Testis (tissue), 3 donors: ENCODE results near the gene FBXO4. TPM values are rescaled to one million over a fixed set of nuclear protein-coding genes. Genes with fewer than 3 reads are reported as not detected.
"Not testable (repeated sequence)": the region's sequence is repeated elsewhere in the genome, so short reads cannot be mapped to it uniquely, and the experiment has no call there.

Experiments
- DNase-seq: peaks from one replicate; pipeline ENCODE4 v3.0.0-alpha.2; 2019
- H3K27ac ChIP-seq, 2 donors: fragments of 200-600 bp; sonication (generic); one replicate each; pipeline ENCODE4 v1.5.1; 2019
- H3K27me3 ChIP-seq: fragments of 200-600 bp; sonication (generic); one replicate; pipeline ENCODE4 v1.5.1; 2019
- H3K36me3 ChIP-seq: fragments of 200-600 bp; sonication (generic); one replicate; pipeline ENCODE4 v1.5.1; 2017; ENCODE audit warnings: low read depth; ENCODE audit errors: missing control alignments
- H3K4me1 ChIP-seq: fragments of 200-600 bp; sonication (generic); one replicate; pipeline ENCODE4 v1.5.1; 2019
- H3K4me3 ChIP-seq, 2 donors: fragments of 200-600 bp; sonication (generic); one replicate each; pipeline ENCODE4 v1.5.1; 2017 to 2019
- H3K9me3 ChIP-seq: fragments of 200-600 bp; sonication (generic); one replicate; pipeline ENCODE4 v1.5.1; 2017
- CTCF ChIP-seq, 3 experiments: fragments of 450-650 bp in 2 of 3; fragments of 200-600 bp in 1 of 3; sonication (generic) in 1 of 3; IDR thresholded peaks; one replicate each; pipeline ENCODE4 v1.5.1; 2016 to 2019; ENCODE audit warnings: antibody characterized with exemption in 3 of 3, mild to moderate bottlenecking in 2 of 3, moderate library complexity in 1 of 3
- POLR2A ChIP-seq: fragments of 450-650 bp; IDR thresholded peaks from one replicate; pipeline ENCODE4 v1.6.1; 2017; ENCODE audit warnings: antibody characterized with exemption, mild to moderate bottlenecking, moderate library complexity
- WGBS, 2 donors: methylation state at CpG; one replicate each; pipeline ENCODE4 v1.1.5; 2018; 5-methylcytosine and 5-hydroxymethylcytosine counted together
- intact Hi-C: fragments of 100-400 bp; cut with DNase I; formaldehyde crosslinking; loops from one replicate; pipeline ENCODE4 v1.15.1; 2023; ENCODE audit warnings: low total_unique reads
- polyA plus RNA-seq: library from polyadenylated mRNA; stranded (reverse); fragments of 350-450 nt; fragmentation: Illumina TruSeq; extraction: RNeasy Lipid Tissue Mini Kit (QIAGEN cat#74804); gene quantifications from one replicate; pipeline ENCODE4 v1.2.3, GENCODE V29; 2014; ENCODE audit warnings: low read depth, low replicate concordance; ENCODE audit not compliant: insufficient read depth
- small RNA-seq, 2 donors: library from RNA; depleted of rRNA; stranded (forward); fragments of <200 nt; gene quantifications; one replicate each; pipeline ENCODE3, GENCODE V24; 2016
- total RNA-seq, 2 donors: library from RNA; depleted of rRNA; stranded (reverse); fragments of >200 nt; gene quantifications; one replicate each; pipeline ENCODE4 v1.2.3, GENCODE V29; 2016

The FBXO4 gene
- total and polyA plus RNA-seq, 3 donors from 2014 or later: 15.1 to 27.1 (median 15.5) TPM

- H3K27ac ChIP-seq: no peak overlapping the region
- DNase-seq: no peak
- intact Hi-C loops: no loop called here
- H3K27me3 ChIP-seq: no peaks in the 10 kb centered on the region
- TF ChIP-seq CTCF (IDR thresholded peaks at IDR 0.05) (no peak), POLR2A (no peak)
- H3K36me3 ChIP-seq: no peaks in the 10 kb centered on the region
- H3K9me3 ChIP-seq: no peaks in the 10 kb centered on the region
- H3K4me1 ChIP-seq: no peaks in the 10 kb centered on the region
- H3K4me3 ChIP-seq: no peak overlapping the region
Observed at GRCh38 chr5:41980870-41981269, 55.8 kb downstream of the FBXO4 start.

- H3K4me1 ChIP-seq, H3K9me3 ChIP-seq, H3K27me3 ChIP-seq, intact Hi-C loops, DNase-seq, H3K27ac ChIP-seq, H3K4me3 ChIP-seq, H3K36me3 ChIP-seq: not testable (repeated sequence)
- WGBS, 2 donors: 90 to 96% methylated on average over 2 of the region's 2 CpGs
Observed at GRCh38 chr5:41982858-41983257, 57.8 kb downstream of the FBXO4 start.

GRCh38 chr5:41983284-41983683 is 58.2 kb downstream of the FBXO4 start:
- Histone ChIP-seq H3K36me3 (no peaks in the 10 kb centered on the region), H3K27me3 (no peaks in the 10 kb centered on the region), H3K27ac (no peak overlapping the region), H3K4me1 (no peaks in the 10 kb centered on the region), H3K4me3 (no peak overlapping the region), H3K9me3 (no peaks in the 10 kb centered on the region)
- no peak for DNase-seq
- intact Hi-C loops: no loop called here
- TF ChIP-seq CTCF (IDR thresholded peaks at IDR 0.05): no peak
- no peak for TF ChIP-seq POLR2A

- 71 to 80% methylated on average over 3 of the region's 3 CpGs for WGBS, 2 donors
Observed at GRCh38 chr5:41985945-41986695, 61.0 kb downstream of the FBXO4 start.

More at GRCh38 chr5:41985945-41986695, 61.0 kb downstream of the FBXO4 start:
- TF ChIP-seq POLR2A (no peak), CTCF (IDR thresholded peaks at IDR 0.05) (no peak)
- intact Hi-C loops: no loop called here
- Histone ChIP-seq H3K27ac (no peak overlapping the region), H3K4me3 (no peak overlapping the region), H3K4me1 (no peaks in the 10 kb centered on the region), H3K9me3 (no peaks in the 10 kb centered on the region), H3K36me3 (no peaks in the 10 kb centered on the region), H3K27me3 (no peaks in the 10 kb centered on the region)
- no peak for DNase-seq

Small RNAs within 50 kb of the gene (small RNA-seq; reads per million reads assigned to genes)
- gene RF00019: 0 reads per million in 2 donors

Other genes with a start within 250 kb of the FBXO4 start
- 10 to 100 TPM; 11.7 to 16.5 TPM for gene OXCT1, start 54.9 kb upstream of the FBXO4 start, total RNA-seq
- gene OXCT1, start 54.9 kb upstream of the FBXO4 start, polyA plus RNA-seq: 22.7 TPM
- gene RIMOC1, start 20.9 kb upstream of the FBXO4 start, total RNA-seq: 10 to 100 TPM; 19.6 to 20.2 TPM
- 13.1 TPM for gene RIMOC1, start 20.9 kb upstream of the FBXO4 start, polyA plus RNA-seq